Stimulated activated CD8-positive, alpha-beta memory T cell treated with anti-CD3 and anti-CD28 coated beads, Interleukin-12 subunit alpha, Interleukin-12 subunit beta, amount 100 ng/mL, for 4 hours (primary cell): ENCODE results near the gene LCE7A.

Source experiments
- DNase-seq: peaks from one replicate; pipeline ENCODE4 v3.0.0-alpha.2; 2020; ENCODE audit warnings: low read depth

Gene LCE7A, protein sequence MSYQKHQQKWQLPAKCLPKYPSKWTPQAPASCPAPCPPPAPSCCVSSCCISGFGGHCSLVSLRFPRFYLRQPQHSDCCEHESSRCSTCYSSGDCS

GRCh38 chr1:152859696-152860095, at the start of gene LCE7A:
Gene LCE7A, plus strand, starts transcription at chr1:152859996. Its CDS starts 702 bp downstream, at chr1:152860698.
- DNase-seq: no peak

DNA sequence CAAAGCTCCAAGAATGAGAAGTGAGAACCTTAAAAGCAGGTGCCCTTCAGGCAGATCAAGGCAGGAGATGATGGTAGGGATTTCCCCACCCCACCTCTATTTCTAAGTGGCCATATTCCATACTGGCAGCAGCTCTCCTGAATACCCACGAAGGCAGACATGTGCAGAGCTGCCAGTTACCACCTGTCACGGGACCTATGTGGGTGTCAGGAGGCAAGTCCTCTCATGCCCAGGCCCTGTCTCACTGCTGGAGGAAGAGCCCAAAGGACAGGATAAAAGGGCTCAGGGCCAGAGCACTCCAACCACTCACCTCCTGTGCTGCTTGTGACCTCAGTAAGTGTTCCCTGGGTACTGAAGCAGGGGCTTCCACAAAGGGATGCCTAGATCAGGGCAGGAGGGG, 48.7 kb upstream of the LCE7A start:
- no peak for DNase-seq

- no peak for DNase-seq
Observed at GRCh38 chr1:152811671-152812070, 48.1 kb upstream of the LCE7A start, which contains the start of gene LCE1B. Gene LCE1B, plus strand, starts transcription at chr1:152811971. Its CDS starts 476 bp downstream, at chr1:152812447.

DNA sequence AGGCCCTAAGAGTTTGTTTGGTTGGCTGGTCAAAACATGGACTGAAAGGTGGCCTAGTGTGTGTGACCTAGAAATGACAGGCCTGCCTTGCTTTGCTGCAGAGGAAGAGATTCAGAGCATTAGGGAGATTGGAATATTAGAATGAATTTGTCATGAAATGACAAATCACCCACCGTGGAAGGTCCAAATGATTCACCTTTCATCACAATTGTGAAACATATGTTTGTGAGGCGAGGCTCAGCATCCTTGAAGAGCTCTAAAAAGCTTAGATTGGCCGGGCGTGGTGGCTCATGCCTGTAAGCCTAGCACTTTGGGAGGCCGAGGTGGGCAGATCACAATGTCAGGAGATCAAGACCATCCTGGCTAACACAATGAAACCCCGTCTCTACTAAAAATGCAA, 42.5 kb upstream of the LCE7A start:
- no peak for DNase-seq

DNA sequence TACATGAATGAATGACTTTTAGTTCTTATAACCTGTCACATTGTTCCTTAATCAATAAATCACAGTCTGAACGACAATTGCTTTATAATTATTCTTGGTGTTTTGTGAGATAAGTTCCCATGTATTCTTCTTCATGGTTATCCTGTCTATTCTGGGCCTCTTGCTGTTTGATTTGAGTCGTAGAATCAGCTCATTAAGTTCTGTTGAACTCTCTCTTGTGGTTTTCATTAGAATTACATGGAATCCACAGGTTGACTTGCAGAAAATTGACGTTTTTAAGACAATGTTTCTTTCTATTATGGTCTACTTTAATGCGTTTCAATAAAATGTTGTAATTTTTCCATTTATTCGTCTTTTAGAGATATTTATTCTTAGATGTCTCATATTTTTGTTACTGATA, 36.5 kb upstream of the LCE7A start:
- DNase-seq: no peak

- no peak for DNase-seq
Observed at GRCh38 chr1:152824964-152825363, 34.8 kb upstream of the LCE7A start.

GRCh38 chr1:152827173-152827572, 32.6 kb upstream of the LCE7A start, which contains the start of gene LCE1A:
Gene LCE1A, plus strand, starts transcription at chr1:152827473. Its CDS starts 0 bp downstream, at chr1:152827473.
- no peak for DNase-seq

DNA sequence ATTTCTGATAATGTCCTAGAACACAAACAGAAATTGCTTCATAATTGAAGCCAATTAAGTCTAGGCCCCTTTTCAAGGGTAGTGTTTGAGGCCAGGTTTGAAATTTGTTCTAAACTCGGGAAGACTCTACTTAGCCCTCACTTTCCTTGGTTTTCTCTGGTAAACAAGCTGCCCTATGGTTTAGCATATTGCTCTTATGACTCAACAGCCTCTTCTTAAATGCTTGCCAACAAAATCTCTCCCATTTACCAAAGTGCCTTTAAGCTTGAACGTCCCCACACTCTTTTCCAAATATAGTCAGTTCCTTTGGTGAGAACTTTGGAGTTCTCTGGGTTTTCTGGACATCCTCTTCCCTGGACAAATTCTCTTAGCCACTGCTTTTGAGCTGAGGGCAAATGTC, 22.9 kb upstream of the LCE7A start:
- DNase-seq: no peak

DNA sequence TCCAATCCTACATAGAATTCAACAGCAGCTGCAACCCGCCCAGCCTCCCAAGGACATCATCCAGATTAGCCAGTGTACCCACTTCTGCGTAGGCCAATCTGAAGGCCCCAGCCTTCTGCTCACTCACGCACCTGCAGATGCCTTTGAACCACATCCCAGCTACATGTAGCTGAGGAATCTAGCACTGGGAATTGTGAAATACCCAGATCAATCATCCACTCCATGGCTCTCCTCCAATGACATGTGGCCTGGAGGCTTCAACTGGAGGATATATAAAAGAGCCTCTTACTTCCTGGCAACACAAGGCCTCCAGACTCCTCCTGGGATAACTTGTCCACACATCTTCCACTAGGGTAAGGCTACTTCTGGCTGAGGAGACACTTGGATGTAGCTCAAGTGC, 17.2 kb upstream of the LCE7A start, which contains the start of gene LCE6A:
Gene LCE6A (plus strand): TSS at position 301 of the 400 bp plus-strand sequence. CDS start 665 bp downstream, outside the sequence.
- no peak for DNase-seq

DNA sequence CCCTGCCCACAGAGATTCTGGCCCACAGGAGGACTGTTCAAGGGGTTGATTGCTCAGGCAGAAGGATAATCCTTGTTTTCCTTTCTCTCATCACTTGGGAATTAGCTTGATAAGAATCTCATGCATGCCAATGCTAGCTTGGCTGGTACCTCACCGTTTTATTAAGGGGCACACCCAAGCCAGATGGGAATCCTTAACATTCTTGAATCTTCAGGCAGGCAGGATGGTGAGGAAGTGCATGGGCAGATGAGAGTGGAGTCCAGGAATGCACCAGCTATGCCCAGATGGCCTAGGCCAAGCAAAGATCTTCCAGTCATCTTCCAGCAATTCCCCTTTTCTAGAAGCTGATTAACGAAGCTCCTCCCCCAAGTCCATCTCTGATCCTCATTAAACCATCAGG, 4.1 kb upstream of the LCE7A start:
- no peak for DNase-seq

DNA sequence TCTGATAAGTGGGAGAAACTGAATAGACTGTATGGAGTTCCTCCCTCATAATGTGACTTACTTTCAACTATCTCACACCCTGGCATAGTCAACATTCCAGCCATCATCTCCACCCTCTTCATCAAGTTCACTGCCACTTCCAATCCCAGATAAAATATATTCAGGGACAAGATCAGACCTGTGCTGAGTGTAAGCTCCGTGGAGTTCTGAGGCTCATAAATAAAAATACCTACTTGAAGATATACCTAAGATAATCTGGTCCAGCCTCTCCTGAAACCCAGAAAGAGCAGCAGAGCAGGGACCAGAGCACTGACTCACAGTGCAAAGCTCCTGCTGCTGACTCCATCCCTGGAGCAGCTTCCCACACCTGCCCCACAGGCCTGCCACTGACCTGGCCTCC, 1.7 kb upstream of the LCE7A start:
- DNase-seq: no peak

- DNase-seq: no peak
Observed at GRCh38 chr1:152860129-152860528, 333 bp downstream of the LCE7A start.

DNA sequence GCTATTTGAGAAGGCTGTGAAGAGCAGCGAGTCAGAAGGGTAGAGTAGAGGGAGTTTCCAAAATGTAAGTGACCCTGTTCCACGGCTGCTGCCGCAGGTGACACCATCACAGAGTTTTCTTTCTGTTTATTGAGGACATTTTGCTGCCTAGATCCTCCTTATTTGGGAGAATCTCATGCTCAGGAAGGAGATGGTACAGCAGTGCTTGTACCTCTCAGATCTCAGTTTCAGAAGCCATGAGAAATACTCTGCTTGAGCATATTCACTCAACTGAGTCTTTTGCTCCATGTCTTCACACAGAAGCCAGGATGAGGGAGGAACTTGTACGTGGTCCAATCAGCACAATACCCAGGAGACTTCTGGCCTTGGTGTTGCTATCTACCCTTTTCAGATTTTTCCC, 1.6 kb downstream of the LCE7A start:
- DNase-seq: no peak

- DNase-seq: no peak
Observed at GRCh38 chr1:152864443-152864842, 4.6 kb downstream of the LCE7A start.

DNA sequence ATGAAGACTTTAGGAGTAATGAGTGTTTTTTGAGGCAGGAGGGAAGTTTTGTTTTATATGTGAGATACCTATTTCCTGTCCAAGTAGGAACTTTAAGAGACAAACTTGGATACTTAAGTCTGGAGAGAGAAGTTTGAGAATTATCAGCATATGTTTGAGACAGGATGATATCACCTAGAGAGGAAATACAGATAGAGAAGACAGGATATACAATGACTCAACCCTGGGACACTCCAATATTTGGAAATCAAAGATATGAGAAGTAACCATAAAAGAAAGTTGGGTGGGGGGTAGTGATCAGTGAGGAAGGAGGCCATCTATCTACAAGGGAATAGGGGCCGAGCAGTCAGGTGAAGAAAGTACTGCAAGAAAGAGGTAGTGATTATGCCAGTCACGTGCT, 6.5 kb downstream of the LCE7A start:
- no peak for DNase-seq

DNA sequence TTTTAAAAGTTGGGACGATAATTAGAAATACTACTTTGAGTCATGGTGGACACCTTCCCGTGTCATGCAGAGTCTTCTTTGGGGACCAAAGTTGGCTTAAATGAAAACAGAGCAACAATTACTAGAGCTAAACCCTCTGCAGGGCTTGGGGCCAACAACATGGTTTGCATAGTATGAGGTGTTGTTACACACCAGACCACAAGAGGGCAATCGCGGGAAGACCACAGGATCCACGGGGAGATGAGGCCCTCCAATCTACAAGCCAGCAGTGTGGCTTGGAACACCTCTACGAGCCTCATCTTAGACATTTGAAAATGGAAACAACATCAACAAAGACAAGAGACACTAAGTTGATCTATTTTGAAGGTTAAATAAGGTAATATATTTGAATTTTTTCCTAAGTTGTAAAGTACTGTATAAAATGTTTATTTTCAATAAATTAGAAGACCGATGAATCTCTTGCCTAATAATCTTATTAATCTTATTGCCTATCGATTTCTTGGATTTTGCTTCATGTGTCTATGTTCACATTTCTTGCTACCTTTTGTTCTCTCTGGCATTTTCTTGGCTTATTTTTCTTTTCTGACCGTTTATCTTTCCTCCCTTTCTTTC, 10.1 kb downstream of the LCE7A start:
- DNase-seq: peak; percentile 21

DNA sequence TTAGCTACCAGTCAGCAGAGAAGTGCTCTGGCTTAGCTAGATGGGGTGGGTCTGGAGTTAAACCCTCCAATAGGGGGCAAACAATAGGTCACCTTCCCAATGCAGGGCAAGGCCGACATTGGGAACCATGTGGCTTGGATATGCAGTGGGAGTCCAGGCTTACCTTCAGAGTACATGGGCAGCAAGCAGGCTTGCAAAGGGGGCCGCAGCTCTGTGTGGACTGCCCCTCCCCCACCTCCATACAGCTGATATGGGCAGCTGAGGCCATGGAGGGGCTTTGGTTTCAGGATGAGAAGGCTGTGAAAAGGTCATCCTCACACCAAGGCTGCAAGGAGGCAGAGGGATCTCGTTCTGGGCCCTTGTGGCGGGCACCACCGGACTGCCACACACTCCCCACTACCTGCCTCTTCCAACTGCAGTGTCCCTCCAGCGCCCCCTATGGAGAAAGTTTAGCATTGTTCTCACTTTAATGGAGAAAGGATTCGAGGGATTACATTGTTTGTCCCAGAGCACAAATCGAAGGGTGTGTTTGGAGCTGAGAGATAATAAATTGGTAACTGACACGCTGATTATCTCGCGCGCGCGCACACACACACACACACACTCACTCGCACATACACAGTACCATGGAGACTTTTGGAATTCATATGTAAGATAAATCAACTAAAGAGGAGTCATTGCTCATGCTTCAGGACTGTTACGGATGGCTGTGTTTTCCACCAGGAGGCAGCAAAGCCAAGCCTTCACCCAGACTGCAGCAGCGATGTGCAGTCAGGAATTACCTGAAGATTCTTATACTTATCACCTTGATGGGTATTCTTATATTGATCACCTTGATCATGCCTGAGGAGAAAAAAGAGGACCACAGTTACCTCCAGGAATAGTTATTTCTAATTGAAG, 11.3 kb downstream of the LCE7A start:
- DNase-seq: no peak

- DNase-seq: no peak
Observed at GRCh38 chr1:152871731-152872126, 11.9 kb downstream of the LCE7A start.

DNA sequence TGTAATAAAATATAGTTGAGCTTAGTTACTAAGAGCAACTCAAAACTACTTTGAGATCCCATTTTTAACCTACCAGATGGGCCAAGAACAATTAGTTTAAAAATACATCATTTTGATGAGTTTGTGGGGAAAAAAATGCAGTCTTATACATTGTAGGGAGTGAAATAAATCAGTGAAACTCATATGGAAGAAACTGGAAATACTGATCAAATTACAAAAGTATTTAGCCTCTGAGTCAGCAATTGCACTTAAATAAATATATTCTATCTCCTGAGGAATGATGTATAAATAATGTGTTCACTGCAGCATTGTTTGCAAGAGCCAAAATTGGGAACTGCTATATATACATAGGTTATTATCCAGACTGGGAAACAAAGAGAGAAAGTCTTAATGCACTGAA, 13.7 kb downstream of the LCE7A start:
- no peak for DNase-seq

DNA sequence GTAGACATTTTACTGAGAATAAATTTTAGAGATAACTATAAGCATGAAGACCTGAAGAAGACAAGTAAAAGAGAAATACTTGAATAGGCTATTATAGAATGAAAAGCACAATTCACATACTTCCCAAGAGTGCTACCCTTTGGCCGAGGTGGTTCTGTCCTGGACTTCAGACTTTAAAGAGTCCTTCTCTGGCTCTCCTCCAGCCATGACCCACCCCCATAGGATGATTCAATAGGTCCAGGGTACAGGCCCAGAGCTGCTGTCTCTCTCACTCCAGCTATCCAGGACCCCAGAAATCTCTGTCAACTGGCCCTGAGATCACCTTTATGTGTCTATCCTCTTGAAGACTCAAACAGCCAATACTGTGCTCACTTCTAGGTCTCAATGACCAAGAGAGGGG, 17.0 kb downstream of the LCE7A start:
- no peak for DNase-seq

DNA sequence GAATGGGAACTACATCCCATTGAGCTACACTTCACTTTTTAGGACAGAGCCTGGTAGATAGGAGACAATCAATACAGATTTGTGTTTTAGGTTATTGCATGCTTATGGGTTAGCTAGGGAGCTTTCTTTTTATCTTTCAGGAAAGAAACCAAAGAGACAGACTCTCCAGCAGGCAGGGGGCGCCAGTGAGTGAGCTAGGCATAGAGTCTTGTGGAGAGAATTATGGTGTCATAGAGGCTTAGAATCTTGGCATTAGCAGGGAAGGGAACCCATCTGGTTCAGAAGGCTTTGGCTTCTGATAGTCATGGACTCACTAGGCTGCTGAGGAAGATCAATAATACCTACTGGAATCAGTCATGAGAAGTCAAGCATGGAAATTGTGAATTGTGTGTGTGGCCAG, 18.2 kb downstream of the LCE7A start, which contains the start of gene SMCP:
Gene SMCP (plus strand): TSS at position 281 of the 400 bp plus-strand sequence. CDS start 6,101 bp downstream, outside the sequence.
- no peak for DNase-seq

DNA sequence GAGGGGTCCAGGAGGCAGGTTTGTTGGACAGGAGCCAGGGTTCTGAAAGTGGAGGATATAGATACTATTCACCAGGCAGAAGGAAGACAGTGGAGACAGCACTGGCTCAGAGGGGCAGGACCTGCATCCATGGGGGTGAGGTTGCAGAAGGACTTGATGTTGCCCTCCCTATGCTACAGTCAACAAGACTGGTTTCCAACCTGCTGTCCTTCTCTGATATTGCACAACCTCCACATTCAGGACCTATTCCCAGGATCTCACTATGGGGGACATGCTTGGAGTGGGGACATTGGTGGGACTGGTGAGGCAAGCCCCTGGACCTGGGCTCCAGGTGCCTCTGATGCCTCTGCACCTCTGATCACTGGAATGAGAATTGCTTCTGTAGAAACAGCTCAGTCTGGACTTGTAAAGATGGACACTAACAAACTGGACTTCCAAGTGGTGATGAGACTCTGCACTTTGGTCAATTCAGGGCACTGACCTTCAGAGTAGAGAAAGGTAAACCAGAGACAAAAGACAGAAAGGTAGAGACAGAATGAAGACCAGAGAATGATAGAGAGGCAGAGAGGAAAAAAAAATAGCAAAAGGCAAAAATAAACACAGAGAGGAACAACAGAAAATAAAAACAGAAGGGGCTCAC, 19.9 kb downstream of the LCE7A start:
- no peak for DNase-seq
